K562 (cell line): ENCODE measurements around the gene C1orf116. TPM values are rescaled to one million over a fixed set of nuclear protein-coding genes. Genes with fewer than 3 reads are reported as not detected.

Experiments used
- ARNT ChIP-seq, 2 experiments: fragments of 450-650 bp; IDR thresholded peaks; 2 replicates each; pipeline ENCODE4 v1.6.1; 2016; ENCODE audit warnings: mild to moderate bottlenecking in 1 of 2
- CBFA2T2 ChIP-seq: fragments of 450-650 bp; conservative IDR thresholded peaks from 2 replicates; pipeline ENCODE4 v1.6.1; 2017; ENCODE audit warnings: mild to moderate bottlenecking
- CBX3 ChIP-seq, 2 experiments: IDR thresholded peaks; 1 replicate in 1 of 2; 2 replicates in 1 of 2; pipeline ENCODE4 v1.6.1; 2012; ENCODE audit warnings: inconsistent platforms in 2 of 2, low read length in 2 of 2, borderline replicate concordance in 1 of 2, control low read depth in 1 of 2
- CHD2 ChIP-seq: IDR thresholded peaks from 2 replicates; pipeline ENCODE4 v1.6.1; 2011; ENCODE audit warnings: low read depth, low read length
- CREBBP ChIP-seq: IDR thresholded peaks from one replicate; pipeline ENCODE4 v1.6.1; 2012; ENCODE audit warnings: low read depth, mild to moderate bottlenecking, control low read depth, inconsistent platforms, low read length
- CTBP1 ChIP-seq: fragments of 450-650 bp; IDR thresholded peaks from 2 replicates; pipeline ENCODE4 v1.6.1; 2016; ENCODE audit warnings: borderline replicate concordance
- ELF1 ChIP-seq: fragments of 200-800 bp; sonication (Bioruptor generic); IDR thresholded peaks from 2 replicates; pipeline ENCODE4 v1.6.1; 2016; ENCODE audit warnings: missing genetic modification characterization, missing compliant biosample characterization
- HDAC6 ChIP-seq: IDR thresholded peaks from 2 replicates; pipeline ENCODE4 v1.6.1; 2012; ENCODE audit warnings: low read depth, mild to moderate bottlenecking, control low read depth, inconsistent platforms, low read length, moderate library complexity
- MTA3 ChIP-seq: fragments of 450-650 bp; formaldehyde crosslinking; IDR thresholded peaks from 2 replicates; pipeline ENCODE4 v1.6.1; 2017; ENCODE audit warnings: mild to moderate bottlenecking, borderline replicate concordance
- NBN ChIP-seq: fragments of 450-650 bp; IDR thresholded peaks from 2 replicates; pipeline ENCODE4 v1.6.1; 2016; ENCODE audit warnings: low read depth, mild to moderate bottlenecking
- RBM15 ChIP-seq: fragments of 200-400 bp; formaldehyde crosslinking; IDR thresholded peaks from 2 replicates; pipeline ENCODE4 v1.6.1; 2018; ENCODE audit warnings: mild to moderate bottlenecking, low read length, moderate library complexity; ENCODE audit not compliant: insufficient read depth
- RCOR1 ChIP-seq, 2 experiments: IDR thresholded peaks; 2 replicates each; pipeline ENCODE4 v1.6.1; 2012; ENCODE audit warnings: low read depth in 2 of 2, low read length in 2 of 2, borderline replicate concordance in 1 of 2, improper control_type of control experiment in 1 of 2
- ZNF232 ChIP-seq: sonication (generic); formaldehyde crosslinking; IDR thresholded peaks from 2 replicates; pipeline ENCODE4 v1.8.0; 2022; ENCODE audit warnings: mild to moderate bottlenecking, missing genetic modification reagents
- ZNF24 ChIP-seq: fragments of 450-650 bp; IDR thresholded peaks from 2 replicates; pipeline ENCODE4 v1.6.1; 2016
- ZNF347 ChIP-seq: fragments of 450-650 bp; formaldehyde crosslinking; IDR thresholded peaks from 2 replicates; pipeline ENCODE4 v1.4.0; 2020; ENCODE audit warnings: low read depth, mild to moderate bottlenecking, moderate library complexity
- ZNF444 ChIP-seq: fragments of 250-450 bp; sonication (Bioruptor Pico); IDR thresholded peaks from 2 replicates; pipeline ENCODE4 v1.4.0; 2020; ENCODE audit warnings: mild to moderate bottlenecking, moderate library complexity
- ZZZ3 ChIP-seq: fragments of 450-650 bp; IDR thresholded peaks from 2 replicates; pipeline ENCODE4 v1.6.1; 2016; ENCODE audit warnings: antibody characterized with exemption, mild to moderate bottlenecking, moderate library complexity
- polyA plus RNA-seq, 8 experiments: library from polyadenylated mRNA; depleted of rRNA in 4 of 8; stranded (reverse) in 5 of 8; unstranded in 3 of 8; fragments of >200 nt; fragmentation: Nextera tagmentation in 2 of 8; fragmentation: Illumina TruSeq in 1 of 8; extraction: Ambion mirVana in 2 of 8; extraction: Trizol in 1 of 8; gene quantifications; 2 replicates each; pipeline versions ENCODE4 v1.2.1 to v1.2.3, GENCODE V29; 2011 to 2014; ENCODE audit warnings: inconsistent platforms in 1 of 8, missing spikeins in 1 of 8
- total RNA-seq, 7 experiments: library from RNA; depleted of rRNA in 6 of 7; stranded (reverse); fragments of >200 nt in 6 of 7; fragmentation: Illumina TruSeq in 2 of 7; extraction: Trizol in 2 of 7; gene quantifications; 2 replicates each; pipeline versions ENCODE4 v1.2.1 to v1.2.3, GENCODE V29; 2011 to 2021; ENCODE audit warnings: low replicate concordance in 1 of 7
- TF ChIP-seq, protein P1 (sequence below): fragments of 250-450 bp; sonication (Bioruptor Pico); IDR thresholded peaks from 2 replicates; pipeline ENCODE4 v1.4.0; 2020
- TF ChIP-seq, protein P2 (sequence below): fragments of 200-800 bp; sonication (Bioruptor generic); IDR thresholded peaks from 2 replicates; pipeline ENCODE4 v1.6.1; 2017; ENCODE audit warnings: missing genetic modification characterization, missing compliant biosample characterization
- TF ChIP-seq, protein P3 (sequence below): fragments of 450-650 bp; IDR thresholded peaks from 2 replicates; pipeline ENCODE4 v1.6.1; 2016; ENCODE audit warnings: low read depth, mild to moderate bottlenecking, moderate library complexity

Gene C1orf116
- total and polyA plus RNA-seq, 9 of the 15 experiments (the other 6 are each of a cell fraction or from before 2014, with no cell fraction given) = 0.62 to 3.0 (median 0.95) TPM

DNA sequence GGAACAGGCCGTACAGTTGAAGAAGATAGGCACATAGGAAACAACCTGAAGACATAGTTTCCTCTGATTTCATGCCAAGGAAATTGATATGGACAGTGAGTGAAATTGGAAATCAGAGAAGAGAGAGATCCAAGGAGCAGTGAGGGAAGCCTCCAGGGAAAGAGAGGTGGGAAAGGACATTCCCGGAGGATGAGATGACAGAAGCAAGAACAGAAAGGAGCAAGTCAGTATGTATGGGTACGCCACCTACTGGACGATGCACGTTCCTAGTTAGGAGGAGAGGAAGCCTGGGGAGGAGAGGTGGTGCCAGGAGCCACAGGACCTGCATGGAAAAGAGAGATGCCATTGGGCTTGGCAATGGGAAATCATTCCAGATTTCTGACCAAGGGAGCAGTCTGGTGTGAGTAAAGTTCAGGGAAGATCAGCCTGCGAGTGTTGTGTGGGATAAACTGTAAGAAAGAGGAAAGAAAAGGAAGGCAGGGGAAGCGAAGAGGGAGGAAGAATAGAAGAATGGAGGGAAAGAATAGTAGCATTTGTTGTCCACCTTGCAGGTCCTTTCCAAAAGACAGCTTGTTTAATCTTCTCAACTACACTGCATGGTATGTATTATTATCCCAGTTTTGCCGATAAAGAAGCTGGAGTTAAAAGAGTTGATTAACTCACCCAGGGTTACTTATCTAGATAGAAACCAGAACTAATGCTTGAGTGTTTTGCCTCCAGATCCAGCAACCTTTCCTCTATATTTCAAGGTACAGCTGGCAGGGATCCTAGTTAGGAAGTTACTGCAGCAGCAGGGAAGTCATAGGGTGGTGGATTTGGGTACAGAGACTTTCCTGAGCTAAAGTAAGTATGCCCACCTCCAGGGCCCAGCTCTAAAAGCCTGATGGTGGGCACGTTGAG lies 27.4 kb downstream of the C1orf116 start (continued):
- TF ChIP-seq, protein P1, sequence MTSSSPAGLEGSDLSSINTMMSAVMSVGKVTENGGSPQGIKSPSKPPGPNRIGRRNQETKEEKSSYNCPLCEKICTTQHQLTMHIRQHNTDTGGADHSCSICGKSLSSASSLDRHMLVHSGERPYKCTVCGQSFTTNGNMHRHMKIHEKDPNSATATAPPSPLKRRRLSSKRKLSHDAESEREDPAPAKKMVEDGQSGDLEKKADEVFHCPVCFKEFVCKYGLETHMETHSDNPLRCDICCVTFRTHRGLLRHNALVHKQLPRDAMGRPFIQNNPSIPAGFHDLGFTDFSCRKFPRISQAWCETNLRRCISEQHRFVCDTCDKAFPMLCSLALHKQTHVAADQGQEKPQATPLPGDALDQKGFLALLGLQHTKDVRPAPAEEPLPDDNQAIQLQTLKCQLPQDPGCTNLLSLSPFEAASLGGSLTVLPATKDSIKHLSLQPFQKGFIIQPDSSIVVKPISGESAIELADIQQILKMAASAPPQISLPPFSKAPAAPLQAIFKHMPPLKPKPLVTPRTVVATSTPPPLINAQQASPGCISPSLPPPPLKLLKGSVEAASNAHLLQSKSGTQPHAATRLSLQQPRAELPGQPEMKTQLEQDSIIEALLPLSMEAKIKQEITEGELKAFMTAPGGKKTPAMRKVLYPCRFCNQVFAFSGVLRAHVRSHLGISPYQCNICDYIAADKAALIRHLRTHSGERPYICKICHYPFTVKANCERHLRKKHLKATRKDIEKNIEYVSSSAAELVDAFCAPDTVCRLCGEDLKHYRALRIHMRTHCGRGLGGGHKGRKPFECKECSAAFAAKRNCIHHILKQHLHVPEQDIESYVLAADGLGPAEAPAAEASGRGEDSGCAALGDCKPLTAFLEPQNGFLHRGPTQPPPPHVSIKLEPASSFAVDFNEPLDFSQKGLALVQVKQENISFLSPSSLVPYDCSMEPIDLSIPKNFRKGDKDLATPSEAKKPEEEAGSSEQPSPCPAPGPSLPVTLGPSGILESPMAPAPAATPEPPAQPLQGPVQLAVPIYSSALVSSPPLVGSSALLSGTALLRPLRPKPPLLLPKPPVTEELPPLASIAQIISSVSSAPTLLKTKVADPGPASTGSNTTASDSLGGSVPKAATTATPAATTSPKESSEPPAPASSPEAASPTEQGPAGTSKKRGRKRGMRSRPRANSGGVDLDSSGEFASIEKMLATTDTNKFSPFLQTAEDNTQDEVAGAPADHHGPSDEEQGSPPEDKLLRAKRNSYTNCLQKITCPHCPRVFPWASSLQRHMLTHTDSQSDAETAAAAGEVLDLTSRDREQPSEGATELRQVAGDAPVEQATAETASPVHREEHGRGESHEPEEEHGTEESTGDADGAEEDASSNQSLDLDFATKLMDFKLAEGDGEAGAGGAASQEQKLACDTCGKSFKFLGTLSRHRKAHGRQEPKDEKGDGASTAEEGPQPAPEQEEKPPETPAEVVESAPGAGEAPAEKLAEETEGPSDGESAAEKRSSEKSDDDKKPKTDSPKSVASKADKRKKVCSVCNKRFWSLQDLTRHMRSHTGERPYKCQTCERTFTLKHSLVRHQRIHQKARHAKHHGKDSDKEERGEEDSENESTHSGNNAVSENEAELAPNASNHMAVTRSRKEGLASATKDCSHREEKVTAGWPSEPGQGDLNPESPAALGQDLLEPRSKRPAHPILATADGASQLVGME = no peak
- TF ChIP-seq ZZZ3 (no peak), RBM15 (no peak), MTA3 (no peak; the same call in 1 of the 2 replicates), ZNF24 (no peak), CBX3 (IDR thresholded peaks at IDR 0.05; ENCODE audit: borderline replicate concordance in 1 of 2, low read length in 2 of 2) (peak in 1 of 2 experiments; percentile 55; a peak in 1 of 3 replicates), CREBBP (no peak), ELF1 (tag) (no peak), RCOR1 (IDR thresholded peaks at IDR 0.05; ENCODE audit: borderline replicate concordance in 1 of 2, low read depth in 2 of 2, low read length in 2 of 2) (peak in 1 of 2 experiments; percentile 55; a peak in 1 of 4 replicates), HDAC6 (no peak), ARNT (IDR thresholded peaks at IDR 0.05) (peak; percentile 51 to 82; a peak in 3 of 4 replicates), NBN (peak; percentile 79), ZNF444 (CRISPR knock-in tag) (no peak), CBFA2T2 (no peak), ZNF347 (CRISPR knock-in tag) (no peak), CTBP1 (peak; percentile 75; the same call in 1 of the 2 replicates), CHD2 (no peak), ZNF232 (CRISPR knock-in tag) (no peak)
- TF ChIP-seq, protein P2, sequence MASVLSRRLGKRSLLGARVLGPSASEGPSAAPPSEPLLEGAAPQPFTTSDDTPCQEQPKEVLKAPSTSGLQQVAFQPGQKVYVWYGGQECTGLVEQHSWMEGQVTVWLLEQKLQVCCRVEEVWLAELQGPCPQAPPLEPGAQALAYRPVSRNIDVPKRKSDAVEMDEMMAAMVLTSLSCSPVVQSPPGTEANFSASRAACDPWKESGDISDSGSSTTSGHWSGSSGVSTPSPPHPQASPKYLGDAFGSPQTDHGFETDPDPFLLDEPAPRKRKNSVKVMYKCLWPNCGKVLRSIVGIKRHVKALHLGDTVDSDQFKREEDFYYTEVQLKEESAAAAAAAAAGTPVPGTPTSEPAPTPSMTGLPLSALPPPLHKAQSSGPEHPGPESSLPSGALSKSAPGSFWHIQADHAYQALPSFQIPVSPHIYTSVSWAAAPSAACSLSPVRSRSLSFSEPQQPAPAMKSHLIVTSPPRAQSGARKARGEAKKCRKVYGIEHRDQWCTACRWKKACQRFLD (CRISPR knock-in tag) = no peak
- TF ChIP-seq, protein P3, sequence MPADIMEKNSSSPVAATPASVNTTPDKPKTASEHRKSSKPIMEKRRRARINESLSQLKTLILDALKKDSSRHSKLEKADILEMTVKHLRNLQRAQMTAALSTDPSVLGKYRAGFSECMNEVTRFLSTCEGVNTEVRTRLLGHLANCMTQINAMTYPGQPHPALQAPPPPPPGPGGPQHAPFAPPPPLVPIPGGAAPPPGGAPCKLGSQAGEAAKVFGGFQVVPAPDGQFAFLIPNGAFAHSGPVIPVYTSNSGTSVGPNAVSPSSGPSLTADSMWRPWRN = no peak
